Stromal cell of bone marrow (primary cell): ENCODE data around the gene NIPAL4.

Experiments used
- DNase-seq: peaks from one replicate; pipeline ENCODE4 v3.0.0-alpha.2; 2012; ENCODE audit warnings: low read depth

Gene NIPAL4

DNA sequence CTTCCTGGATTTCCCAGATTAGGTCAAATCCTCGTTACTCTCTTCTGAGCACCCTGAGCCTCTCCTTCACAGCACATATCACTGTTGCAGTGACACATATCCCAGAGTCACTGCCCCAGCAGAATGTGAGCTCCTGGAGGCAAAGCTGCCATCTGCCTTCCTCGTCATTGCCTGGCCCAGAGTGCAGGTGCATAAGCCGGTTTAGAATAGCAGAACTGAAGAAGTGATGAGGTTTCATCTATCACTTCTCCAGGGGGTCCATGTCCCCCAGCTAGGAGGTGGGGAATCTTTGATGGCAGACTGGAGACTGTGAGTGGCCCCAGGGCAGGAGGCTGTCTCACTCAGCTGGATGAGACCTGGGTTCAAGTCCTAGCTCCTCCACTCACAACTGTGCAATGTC is 25.8 kb downstream of the NIPAL4 start:
- DNase-seq, result no peak

GRCh38 chr5:157486221-157486681 is 26.2 kb downstream of the NIPAL4 start:
- no peak for DNase-seq

GRCh38 chr5:157486861-157487260 is 26.8 kb downstream of the NIPAL4 start:
- no peak for DNase-seq

- no peak for DNase-seq
These were observed 27.3 kb downstream of the NIPAL4 start for GRCh38 chr5:157487358-157487757.

DNA sequence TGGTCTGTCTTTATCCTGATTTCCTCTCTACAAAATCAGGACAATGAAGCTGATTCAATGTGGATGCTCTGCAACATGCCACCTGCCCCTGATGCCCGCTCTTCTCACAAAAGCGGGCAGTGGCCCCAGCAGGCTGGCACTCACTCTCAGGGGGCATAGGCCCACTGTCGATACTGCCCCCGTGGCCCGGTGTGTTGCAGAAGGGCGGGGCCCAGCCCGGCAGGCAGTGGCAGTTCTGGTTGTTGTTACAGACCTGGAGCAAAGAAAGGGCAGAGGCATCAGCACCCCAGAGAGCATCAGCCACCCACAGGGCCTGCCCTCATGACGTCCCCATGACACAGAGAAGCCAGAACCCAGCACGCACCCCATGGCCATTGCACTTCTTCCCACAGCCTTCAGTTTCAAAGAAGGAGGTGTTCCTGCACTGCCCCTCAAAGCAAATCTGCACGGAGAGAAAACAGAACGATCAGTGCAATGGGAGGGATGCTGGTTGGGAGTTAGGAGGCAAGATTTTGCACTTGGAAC is 31.5 kb downstream of the NIPAL4 start:
- no peak for DNase-seq

- no peak for DNase-seq
These were observed 32.9 kb downstream of the NIPAL4 start for GRCh38 chr5:157492886-157493285.

GRCh38 chr5:157494178-157494832 is 34.3 kb downstream of the NIPAL4 start:
- DNase-seq, result no peak

DNA sequence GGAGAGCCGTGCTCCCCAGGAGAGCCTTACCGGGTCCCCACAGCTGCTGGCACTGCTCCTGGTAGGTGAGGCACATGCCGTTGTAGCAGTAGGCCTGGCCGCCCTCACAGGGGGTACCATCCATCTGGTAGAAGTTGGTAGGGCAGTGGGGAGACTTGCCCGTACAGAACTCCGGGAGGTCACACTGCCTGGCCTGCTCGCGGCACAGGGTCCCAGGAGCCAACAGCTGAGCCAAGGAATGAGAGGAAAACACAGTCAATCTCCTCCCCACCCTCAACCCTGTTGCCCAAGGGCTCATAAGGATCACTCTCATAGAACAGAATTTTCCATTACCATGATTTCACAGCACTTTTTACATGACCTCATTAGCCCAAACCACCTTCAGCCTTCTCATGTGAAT is 36.9 kb downstream of the NIPAL4 start:
- no peak for DNase-seq

- DNase-seq, result no peak
These were observed 38.0 kb downstream of the NIPAL4 start for GRCh38 chr5:157497875-157498611.

DNA sequence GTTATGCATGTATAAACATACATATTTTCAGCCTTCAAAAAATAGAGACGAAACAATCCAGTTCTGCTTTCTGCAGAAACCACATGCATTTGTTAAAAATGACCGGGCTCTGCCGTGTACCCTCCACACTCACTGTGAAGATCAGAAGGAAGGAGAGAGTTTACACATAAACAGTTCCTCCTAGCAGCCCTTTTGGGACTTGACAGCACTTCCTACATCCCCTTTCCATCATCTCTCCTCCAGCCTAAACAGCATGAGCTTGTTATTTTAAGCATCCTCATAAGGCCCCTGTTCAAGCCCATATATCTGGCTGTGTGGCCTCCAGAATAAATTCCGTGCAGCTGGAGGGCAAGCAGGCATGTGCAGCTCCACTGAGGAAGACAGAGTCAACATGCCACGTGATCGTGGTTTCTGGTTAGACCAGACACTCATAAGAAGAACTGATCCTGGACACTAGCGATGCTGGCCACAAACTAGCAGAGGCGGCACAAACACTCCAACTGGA is 42.2 kb downstream of the NIPAL4 start:
- DNase-seq, result no peak

DNA sequence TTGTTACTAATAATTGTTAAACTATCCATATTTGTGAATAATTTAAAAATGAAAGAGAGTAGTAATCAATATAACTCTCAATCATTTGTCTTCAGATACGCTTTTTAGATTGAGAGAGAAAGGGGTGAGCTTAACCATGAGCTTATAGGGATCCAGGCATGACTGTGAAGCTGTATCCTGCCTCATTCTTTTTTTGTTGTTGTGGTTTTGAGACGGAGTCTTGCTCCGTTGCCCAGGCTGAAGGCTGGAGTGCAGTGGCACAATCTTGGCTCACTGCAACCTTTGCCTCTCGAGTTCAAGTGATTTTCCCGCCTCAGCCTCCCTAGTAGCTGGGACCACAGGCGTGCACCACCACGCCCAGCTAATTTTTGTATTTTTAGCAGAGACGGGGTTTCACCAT is 44.0 kb downstream of the NIPAL4 start:
- no peak for DNase-seq

- DNase-seq, result no peak
These were observed 45.5 kb downstream of the NIPAL4 start for GRCh38 chr5:157505496-157505895.

DNA sequence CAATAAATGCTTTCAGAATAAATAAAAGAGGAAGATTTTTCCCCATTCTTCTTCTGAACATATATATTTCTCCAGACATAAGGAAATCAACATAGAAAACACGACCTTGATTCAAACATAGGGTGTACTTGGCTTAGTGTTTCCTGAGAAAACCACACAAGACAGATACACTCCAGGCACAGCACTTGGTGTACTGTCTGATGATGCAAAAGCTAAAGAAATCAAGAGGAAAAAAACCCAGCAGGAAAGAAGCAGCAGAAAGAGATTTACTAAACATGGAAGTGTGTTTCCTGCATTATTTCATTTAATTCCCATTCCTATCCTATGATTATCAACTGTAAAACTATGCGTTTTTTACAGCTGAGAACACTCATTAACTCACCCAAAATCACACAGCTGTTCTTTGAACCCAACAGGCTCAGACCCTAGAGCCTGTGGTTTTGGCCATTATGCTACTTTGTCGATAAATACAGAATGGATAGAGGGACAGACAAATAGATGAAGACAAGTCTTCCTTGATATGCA is 46.1 kb downstream of the NIPAL4 start:
- DNase-seq, result no peak

DNA sequence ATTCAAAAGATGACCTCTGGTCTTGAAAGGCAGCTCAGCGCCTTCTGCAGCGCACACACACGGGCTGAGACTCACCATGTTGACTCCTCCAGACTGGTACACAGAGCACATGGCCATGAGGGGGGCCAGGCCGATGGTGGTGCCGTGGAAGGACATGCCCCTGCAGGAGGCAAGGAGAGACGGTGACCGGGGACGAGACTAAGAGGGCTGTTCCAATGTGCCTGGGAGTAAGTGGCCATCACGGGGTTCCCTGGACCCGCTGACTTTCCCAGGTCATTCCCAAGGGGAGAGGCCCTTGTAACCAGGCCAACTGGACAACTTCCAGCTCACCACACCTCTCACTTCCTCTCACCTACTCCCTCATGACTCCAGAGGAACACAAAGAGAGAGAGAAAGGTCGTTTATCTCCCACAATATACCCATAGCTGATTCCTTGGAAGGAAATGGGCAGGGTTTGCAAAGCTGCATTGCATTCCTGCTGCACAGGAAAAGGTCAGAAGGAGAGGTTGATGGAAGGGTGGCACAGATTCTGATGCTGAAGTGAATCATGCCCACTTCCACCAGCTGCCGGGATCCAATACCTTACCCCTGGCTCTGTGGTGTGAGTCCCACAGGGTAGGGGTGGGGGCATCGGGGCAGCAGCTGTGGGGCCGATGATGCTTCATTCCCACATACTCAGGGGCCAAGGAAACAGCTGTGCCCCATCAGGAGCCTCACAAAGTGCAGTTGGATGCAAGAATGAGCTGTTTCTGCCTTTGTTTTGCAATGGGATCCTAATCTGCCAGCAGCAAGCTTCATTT is 47.2 kb downstream of the NIPAL4 start:
- DNase-seq, result no peak

DNA sequence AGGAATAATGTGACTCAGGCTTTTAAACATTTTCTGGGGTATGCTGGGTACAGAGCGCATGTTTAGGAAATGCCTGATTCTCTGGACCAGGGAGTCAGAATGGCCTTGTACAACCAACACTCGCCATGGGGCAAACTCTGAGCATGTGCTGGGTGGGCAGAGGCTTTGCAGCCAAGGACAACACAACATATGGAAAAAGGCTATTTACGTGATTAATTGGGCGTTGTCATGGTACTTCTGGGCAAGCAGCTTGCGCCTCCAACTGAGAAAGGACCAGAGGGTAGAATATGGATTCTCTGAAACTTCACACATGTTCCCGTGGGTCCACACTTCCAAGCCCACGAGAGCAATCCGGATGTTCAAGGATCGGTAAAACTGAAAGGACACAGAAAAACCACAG is 49.1 kb downstream of the NIPAL4 start:
- no peak for DNase-seq

GRCh38 chr5:157509587-157509986 is 49.6 kb downstream of the NIPAL4 start:
- no peak for DNase-seq

- DNase-seq, result no peak
These were observed 50.7 kb downstream of the NIPAL4 start for GRCh38 chr5:157510682-157511081.

DNA sequence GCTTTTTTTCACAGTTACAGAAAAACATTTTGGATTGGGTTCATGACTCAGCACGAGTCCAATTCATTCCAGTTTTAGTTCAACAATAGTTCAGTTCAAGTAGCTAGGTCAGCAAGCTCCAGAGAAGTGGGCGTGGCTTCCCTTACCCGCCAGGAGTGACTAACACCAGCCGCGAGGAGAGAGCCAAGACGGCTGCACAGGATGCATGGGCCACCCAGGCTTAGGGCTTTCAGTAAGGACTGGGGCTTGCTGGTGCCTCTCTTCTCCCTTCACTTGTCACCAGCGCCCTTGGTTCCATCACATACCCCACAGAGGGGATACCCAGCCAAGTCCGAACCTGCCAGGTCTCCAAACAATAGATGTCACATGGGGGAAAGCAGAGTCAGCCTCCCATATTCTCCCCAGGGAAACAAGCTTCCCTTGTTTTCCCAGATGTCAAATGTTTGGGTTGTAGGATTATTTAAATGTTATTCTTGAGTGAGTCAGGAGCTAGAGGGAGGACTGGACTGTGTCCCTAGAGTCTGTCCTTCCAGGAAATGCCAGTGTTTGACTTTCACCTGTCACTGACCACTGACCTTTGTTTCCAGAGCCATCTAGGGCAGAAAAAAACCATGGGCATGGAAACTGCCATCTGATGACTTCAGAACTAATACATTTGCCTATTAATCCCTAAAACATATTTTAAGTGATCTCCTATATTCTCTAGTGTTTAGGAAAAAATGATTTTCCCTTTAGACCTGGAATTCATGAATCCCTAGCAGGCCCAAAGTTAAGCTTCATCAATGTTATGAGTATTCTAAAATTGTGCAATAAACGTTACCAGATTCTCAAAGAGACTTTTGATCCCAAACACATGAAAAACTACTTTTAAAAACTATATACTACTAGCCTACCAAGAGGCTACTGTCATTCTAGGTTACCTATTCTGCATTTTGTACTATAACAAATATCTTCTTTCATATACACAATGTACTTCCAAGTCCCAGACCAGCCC is 51.9 kb downstream of the NIPAL4 start:
- DNase-seq, result peak; percentile 99

DNA sequence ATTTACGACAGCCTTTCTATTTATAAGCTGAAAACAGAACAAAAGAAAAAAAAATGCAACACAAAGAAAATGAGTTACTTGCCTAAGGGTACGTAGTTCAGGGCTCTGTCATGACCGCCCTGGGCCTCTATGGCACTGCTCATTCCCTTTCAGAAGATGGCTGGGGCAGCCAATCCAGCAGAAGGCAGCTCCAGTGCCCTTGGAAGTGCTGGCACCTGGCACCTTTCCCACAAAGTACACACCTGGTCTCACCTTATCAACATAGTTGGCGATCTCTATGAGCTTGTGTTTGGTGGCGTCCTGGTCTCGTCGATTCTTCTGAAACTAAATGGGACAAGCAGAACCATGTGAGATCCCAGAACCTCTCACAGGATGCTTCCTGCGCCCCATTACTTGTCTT is 53.2 kb downstream of the NIPAL4 start:
- DNase-seq, result no peak

DNA sequence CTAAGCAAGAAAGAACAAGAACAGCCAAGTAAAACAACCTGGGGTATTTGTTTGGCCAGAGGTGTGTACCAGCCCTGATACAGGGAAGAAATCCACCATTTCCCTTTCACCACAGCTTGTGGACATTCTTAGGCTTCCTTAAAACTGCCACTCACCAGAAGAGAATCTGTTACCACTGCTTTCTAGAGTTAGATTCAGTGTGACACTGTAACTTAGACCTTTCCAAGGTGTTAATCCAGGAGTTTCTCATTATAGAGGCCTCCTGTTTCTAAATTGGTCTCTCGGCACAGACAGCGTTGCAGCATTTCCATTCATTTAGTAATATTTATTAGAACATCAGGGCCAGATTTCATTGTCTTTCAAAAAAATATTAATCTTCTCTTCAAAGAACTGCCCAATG is 55.0 kb downstream of the NIPAL4 start:
- no peak for DNase-seq

- peak; percentile 87 for DNase-seq
These were observed 56.0 kb downstream of the NIPAL4 start for GRCh38 chr5:157516006-157516405.
